Measurements from ENCODE around the gene ARNT2.

The ARNT2 gene

DNA sequence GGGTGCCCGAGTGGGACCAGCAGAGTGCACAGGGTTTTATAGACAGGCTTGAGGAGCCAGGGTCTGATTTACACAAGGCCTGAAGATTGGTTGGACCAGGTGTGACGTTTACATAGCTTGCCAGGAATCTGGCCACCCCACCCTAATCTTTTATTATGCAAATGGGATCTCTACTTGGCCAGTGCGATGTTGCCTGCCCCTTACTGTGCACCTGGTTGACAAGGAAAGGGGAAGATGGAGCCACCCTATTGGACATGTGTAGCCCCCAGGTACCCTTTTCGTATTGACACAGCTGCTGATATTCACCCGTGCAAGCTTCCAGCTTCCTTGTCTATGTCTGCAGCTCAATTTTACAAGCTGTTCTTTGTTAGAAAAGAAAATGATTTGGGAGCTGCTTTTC lies 132.0 kb downstream of the ARNT2 start:
- FAIRE-seq: no peak
- no peak for TF ChIP-seq CTCF (IDR thresholded peaks at IDR 0.05; ENCODE audit: insufficient read depth, missing control alignments)
- no peak for DNase-seq (ENCODE audit: insufficient read length, low spot score)

GRCh38 chr15:80536716-80537115 lies 132.5 kb downstream of the ARNT2 start:
- DNase-seq (ENCODE audit: insufficient read length, low spot score) (no peak), FAIRE-seq (no peak)
- no peak for TF ChIP-seq CTCF (IDR thresholded peaks at IDR 0.05; ENCODE audit: insufficient read depth, missing control alignments)

DNA sequence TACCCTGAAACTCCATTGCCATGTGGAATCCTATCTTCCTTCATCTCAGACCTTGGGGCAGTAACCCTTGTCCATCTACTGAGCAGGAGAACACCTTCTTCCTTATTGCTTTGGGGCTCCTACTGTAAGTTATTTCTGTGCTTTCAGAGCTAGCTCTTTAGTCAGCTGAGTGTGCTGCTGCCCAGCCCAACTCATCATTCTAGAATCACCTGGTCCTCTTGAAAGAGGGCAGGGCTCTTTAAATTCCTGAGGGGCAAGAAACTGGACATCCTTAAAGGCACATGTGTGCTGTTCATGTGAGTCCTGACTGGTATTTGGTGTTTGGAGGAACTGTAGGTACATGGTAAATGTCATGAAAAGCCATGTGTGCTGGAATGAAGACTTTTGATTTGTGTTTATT lies 140.9 kb downstream of the ARNT2 start:
- DNase-seq (ENCODE audit: insufficient read length, low spot score) (no peak), FAIRE-seq (no peak)
- TF ChIP-seq CTCF (IDR thresholded peaks at IDR 0.05; ENCODE audit: insufficient read depth, missing control alignments): no peak

- DNase-seq (ENCODE audit: insufficient read length, low spot score) (no peak), FAIRE-seq (no peak)
- TF ChIP-seq CTCF (IDR thresholded peaks at IDR 0.05; ENCODE audit: insufficient read depth, missing control alignments): no peak
Measured at GRCh38 chr15:80547264-80547663, 143.1 kb downstream of the ARNT2 start.

GRCh38 chr15:80549191-80549590 lies 145.0 kb downstream of the ARNT2 start:
- DNase-seq (ENCODE audit: insufficient read length, low spot score) (no peak), FAIRE-seq (no peak)

DNA sequence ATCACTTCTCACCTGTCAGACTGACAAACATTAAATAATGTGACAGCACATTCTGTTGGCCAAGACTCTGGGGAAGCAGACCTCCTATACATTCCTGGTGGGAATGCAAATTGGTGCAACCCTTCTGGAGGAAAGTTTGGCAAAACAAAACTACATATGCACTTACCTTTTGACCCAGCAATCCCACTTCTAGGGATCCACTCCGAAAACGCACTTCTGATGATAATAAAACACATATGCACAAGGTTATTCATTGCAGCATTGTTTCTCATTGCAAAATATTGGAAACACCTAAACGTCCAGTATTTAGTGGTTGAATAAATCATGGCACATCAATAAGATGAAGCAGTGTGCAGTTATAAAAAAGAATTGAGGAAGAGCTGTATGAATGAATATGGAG lies 145.5 kb downstream of the ARNT2 start:
- FAIRE-seq: no peak

More at GRCh38 chr15:80549191-80549590, 145.0 kb downstream of the ARNT2 start:
- no peak for TF ChIP-seq CTCF (IDR thresholded peaks at IDR 0.05; ENCODE audit: insufficient read depth, missing control alignments)

More for the DNA sequence above, 145.5 kb downstream of the ARNT2 start:
- no peak for TF ChIP-seq CTCF (IDR thresholded peaks at IDR 0.05; ENCODE audit: insufficient read depth, missing control alignments)
- no peak for DNase-seq (ENCODE audit: insufficient read length, low spot score)
